Measurements from ENCODE around the gene CCDC106. TPM values are rescaled to one million over a fixed set of nuclear protein-coding genes. Genes with fewer than 3 reads are reported as not detected.

Gene CCDC106
- total RNA-seq, 2 experiments from 2014 or later = 1.7 to 1.8 TPM

DNA sequence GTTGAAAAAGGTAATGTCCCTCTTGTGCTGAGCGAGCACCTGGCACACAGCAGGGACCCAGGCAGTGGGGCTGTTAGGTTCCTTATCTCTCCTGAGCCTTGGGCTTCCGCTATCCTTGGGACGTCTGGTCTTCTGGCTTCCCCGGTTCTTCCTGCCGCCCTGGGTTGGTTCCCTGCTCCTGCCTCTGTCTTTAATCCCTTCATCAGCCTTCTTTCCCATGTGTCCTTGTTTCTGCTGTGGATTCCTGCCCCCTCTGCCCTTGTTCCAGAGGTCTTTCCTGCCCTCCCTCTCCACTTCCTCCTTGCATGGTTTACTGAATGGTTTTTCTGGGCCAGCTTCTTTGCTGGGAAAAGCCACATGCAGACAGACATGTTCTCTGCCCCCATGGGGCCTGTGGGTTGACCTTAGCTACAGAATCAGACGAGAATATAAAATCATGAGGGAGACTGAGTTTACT is 29.6 kb downstream of the CCDC106 start:
- ChIA-PET CTCF (no interaction called here), POLR2A (no interaction called here)
- no peak for DNase-seq
- Histone ChIP-seq H3K4me1 (ENCODE audit: insufficient read depth, low read length) (peaks cover 63% of the 10 kb centered on the region), H3K27ac (ENCODE audit: low read depth in 1 of 2, low read length in 2 of 2) (no peak overlapping the region), H3K36me3 (ENCODE audit: insufficient read depth, low read length) (peaks cover 62% of the 10 kb centered on the region), H3K27me3 (ENCODE audit: control insufficient read depth in 1 of 2, insufficient read depth in 2 of 2, low read length in 2 of 2) (no peaks in the 10 kb centered on the region), H3K4me3 (ENCODE audit: low read length) (no peak overlapping the region), H3K9me3 (ENCODE audit: control insufficient read depth in 1 of 2, insufficient read depth in 1 of 2, low read length in 2 of 2) (no peaks in the 10 kb centered on the region)
- Mint-ChIP-seq H3K27me3 (no peaks in the 10 kb centered on the region), H3K4me1 (ENCODE audit: low read depth) (peaks cover 38% of the 10 kb centered on the region), H3K36me3 (ENCODE audit: low read depth) (peaks cover 78% of the 10 kb centered on the region), H3K27ac (peak overlapping the region; percentile 90), H3K4me3 (peak overlapping the region; percentile 95), H3K9me3 (no peaks in the 10 kb centered on the region)
- TF ChIP-seq, protein P1, sequence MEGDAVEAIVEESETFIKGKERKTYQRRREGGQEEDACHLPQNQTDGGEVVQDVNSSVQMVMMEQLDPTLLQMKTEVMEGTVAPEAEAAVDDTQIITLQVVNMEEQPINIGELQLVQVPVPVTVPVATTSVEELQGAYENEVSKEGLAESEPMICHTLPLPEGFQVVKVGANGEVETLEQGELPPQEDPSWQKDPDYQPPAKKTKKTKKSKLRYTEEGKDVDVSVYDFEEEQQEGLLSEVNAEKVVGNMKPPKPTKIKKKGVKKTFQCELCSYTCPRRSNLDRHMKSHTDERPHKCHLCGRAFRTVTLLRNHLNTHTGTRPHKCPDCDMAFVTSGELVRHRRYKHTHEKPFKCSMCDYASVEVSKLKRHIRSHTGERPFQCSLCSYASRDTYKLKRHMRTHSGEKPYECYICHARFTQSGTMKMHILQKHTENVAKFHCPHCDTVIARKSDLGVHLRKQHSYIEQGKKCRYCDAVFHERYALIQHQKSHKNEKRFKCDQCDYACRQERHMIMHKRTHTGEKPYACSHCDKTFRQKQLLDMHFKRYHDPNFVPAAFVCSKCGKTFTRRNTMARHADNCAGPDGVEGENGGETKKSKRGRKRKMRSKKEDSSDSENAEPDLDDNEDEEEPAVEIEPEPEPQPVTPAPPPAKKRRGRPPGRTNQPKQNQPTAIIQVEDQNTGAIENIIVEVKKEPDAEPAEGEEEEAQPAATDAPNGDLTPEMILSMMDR (IDR thresholded peaks at IDR 0.05) = no peak
- no peak for ATAC-seq (ENCODE audit: poor library complexity)
- intact Hi-C loops (cut with DNase I, micrococcal nuclease) = loop anchor here in 1 of 2 experiments (10.0 kb wide), 1 partner anchor 637 kb away; the partner anchor contains the start of gene ZSCAN5A

DNA sequence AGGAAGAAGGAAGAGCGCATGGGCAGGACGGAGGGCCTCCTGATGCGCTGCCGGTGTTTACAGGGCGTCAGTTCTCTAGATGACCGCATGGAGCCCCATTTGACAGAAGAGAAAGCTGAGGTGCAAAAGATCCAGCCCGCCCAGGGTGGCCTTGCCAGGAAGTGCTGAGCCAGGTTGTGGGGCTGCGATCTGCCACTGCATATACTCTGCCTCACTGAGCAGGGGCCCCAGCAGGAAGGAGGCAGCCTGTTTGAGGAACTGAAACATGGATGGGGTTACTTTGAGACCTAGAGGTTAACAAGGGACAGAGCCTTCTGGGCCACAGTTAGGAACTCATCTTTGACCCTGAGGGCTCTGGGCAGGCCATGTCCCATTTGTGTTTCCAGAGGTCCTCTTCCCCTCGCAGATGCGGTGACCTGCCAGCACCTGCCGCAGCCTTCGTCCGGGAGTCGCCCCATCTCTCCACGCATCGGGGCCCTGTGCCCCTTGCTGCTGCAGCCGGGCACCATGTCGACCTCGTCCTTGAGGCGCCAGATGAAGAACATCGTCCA is 30.2 kb downstream of the CCDC106 start:
- Mint-ChIP-seq H3K4me3 (peak overlapping the region; percentile 78), H3K36me3 (ENCODE audit: low read depth) (peaks cover 76% of the 10 kb centered on the region)
- H3K27ac ChIP-seq (ENCODE audit: low read depth in 1 of 2, low read length in 2 of 2) = no peak overlapping the region

DNA sequence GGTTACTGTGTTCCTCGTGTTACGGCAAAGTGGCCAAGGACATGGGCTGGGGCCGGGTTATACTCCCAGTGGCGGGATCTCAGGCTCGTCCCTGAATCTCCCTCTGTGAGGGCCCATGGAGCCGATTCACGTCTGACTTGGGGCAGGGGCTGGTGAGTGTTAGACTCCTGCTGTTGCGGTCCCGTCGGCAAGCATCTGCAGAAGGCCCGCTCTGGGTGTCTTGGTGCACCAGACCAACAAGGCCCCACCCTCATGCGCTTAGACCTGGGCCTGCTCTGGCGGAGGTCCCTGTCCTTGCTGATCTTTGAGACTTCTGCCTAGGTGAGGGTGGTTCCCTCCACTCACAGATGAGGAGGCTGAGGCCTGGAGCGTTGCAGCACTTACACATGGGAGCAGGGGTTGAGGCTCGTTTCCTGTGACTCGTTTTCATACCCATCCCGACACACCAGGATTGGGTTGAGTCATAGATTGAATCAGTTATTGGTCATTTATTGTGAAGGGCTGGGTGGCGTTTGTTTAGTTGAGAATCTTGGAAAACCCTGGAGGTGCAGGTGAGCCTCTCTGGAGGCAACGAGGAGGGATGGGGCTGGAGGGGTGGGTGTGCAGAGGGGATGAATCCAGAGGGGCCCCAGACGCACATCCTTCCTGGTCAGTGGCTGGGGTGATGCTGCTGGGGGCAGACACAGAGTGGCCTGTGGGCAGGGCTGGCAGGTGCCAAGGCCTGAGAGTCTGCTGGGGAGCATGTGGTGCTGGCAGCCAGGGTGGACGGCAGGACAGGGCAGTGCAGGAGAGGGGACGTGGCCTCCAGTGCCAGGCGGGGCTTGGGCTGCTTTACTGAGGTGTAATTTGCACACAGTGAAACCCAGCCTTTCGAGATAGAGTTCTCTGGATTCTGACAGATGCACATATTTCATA is 31.6 kb downstream of the CCDC106 start:
- Mint-ChIP-seq H3K36me3 (ENCODE audit: low read depth) (peaks cover 78% of the 10 kb centered on the region), H3K27ac (peak overlapping the region; percentile 27), H3K4me1 (ENCODE audit: low read depth) (peaks cover 40% of the 10 kb centered on the region), H3K9me3 (no peaks in the 10 kb centered on the region), H3K27me3 (no peaks in the 10 kb centered on the region), H3K4me3 (peak overlapping the region; percentile 20)
- ATAC-seq (ENCODE audit: poor library complexity) = no peak
- TF ChIP-seq, protein P1 (IDR thresholded peaks at IDR 0.05) = no peak
- peaks cover 64% of the 10 kb centered on the region for H3K36me3 ChIP-seq (ENCODE audit: insufficient read depth, low read length)
- no peak overlapping the region for H3K4me3 ChIP-seq (ENCODE audit: low read length)
- DNase-seq = no peak
- H3K27me3 ChIP-seq (ENCODE audit: control insufficient read depth in 1 of 2, insufficient read depth in 2 of 2, low read length in 2 of 2) = no peaks in the 10 kb centered on the region
- intact Hi-C loops (cut with DNase I, micrococcal nuclease) = loop anchor here in 1 of 2 experiments (5.0 to 10.0 kb wide), 2 partner anchors 32 to 635 kb away; partner anchors contain the start of genes CCDC106 and ZSCAN5A
- no peak overlapping the region for H3K27ac ChIP-seq (ENCODE audit: low read depth in 1 of 2, low read length in 2 of 2)
- H3K4me1 ChIP-seq (ENCODE audit: insufficient read depth, low read length) = peaks cover 58% of the 10 kb centered on the region
- POLR2A ChIA-PET = no interaction called here
- CTCF ChIA-PET = no interaction called here
- H3K9me3 ChIP-seq (ENCODE audit: control insufficient read depth in 1 of 2, insufficient read depth in 1 of 2, low read length in 2 of 2) = no peaks in the 10 kb centered on the region

More for the DNA sequence above, 30.2 kb downstream of the CCDC106 start:
- H3K27me3 Mint-ChIP-seq = no peaks in the 10 kb centered on the region
- DNase-seq (peak in 3 of 14 experiments; percentile 26 to 54 (median 42)), ATAC-seq (ENCODE audit: poor library complexity) (no peak)
- H3K36me3 ChIP-seq (ENCODE audit: insufficient read depth, low read length) = peaks cover 60% of the 10 kb centered on the region
- H3K4me1 ChIP-seq (ENCODE audit: insufficient read depth, low read length) = peaks cover 63% of the 10 kb centered on the region
- ChIA-PET CTCF (no interaction called here), POLR2A (no interaction called here)
- intact Hi-C loops (cut with DNase I, micrococcal nuclease) = loop anchor here in 1 of 2 experiments (10.0 kb wide), 1 partner anchor 637 kb away; the partner anchor contains the start of gene ZSCAN5A
- no peaks in the 10 kb centered on the region for H3K27me3 ChIP-seq (ENCODE audit: control insufficient read depth in 1 of 2, insufficient read depth in 2 of 2, low read length in 2 of 2)
- TF ChIP-seq, protein P1 (IDR thresholded peaks at IDR 0.05) = no peak
- no peaks in the 10 kb centered on the region for H3K9me3 ChIP-seq (ENCODE audit: control insufficient read depth in 1 of 2, insufficient read depth in 1 of 2, low read length in 2 of 2)
- H3K4me1 Mint-ChIP-seq (ENCODE audit: low read depth) = peaks cover 38% of the 10 kb centered on the region
- H3K4me3 ChIP-seq (ENCODE audit: low read length) = no peak overlapping the region
- H3K9me3 Mint-ChIP-seq = no peaks in the 10 kb centered on the region
- H3K27ac Mint-ChIP-seq = peak overlapping the region; percentile 90
